ENCODE measurements around the gene PSMC3. TPM values are rescaled to one million over a fixed set of nuclear protein-coding genes. Genes with fewer than 3 reads are reported as not detected.

The PSMC3 gene
- total and polyA plus RNA-seq, 9 of the 15 experiments (the other 6 are each of a cell fraction or from before 2014, with no cell fraction given) = 44.3 to 324 (median 240) TPM

DNA sequence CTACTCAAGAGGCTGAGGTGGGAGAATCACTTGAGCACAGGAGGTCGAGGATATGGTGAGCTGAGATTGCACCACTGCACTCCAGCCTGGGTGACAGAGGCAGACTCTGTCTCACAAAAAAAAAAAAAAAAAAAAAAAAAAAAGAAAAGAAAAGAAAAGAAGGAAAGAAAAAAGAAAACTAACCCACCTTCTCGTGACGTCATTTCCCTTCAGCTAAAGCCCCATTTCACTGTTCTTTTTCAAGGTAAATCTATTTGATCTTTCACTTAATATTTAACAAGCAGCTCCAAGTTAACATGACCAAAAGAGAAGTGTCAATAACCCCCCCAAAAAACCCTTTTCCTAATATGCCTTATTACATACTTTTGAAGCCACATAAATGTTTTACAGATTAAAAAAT lies 17.6 kb upstream of the PSMC3 start:
- Histone ChIP-seq H3K4me3 (no peak overlapping the region), H3K79me2 (ENCODE audit: control insufficient read depth, insufficient read depth, low read length) (no peaks in the 10 kb centered on the region), H2AFZ (ENCODE audit: low read depth, low read length) (no peak overlapping the region), H3K4me1 (replicated peaks in 1 of 2; ENCODE audit: control insufficient read depth in 2 of 2, insufficient read depth in 2 of 2, low read length in 2 of 2) (peaks cover 0 to 13% of the 10 kb centered on the region in 2 experiments; a peak in 2 of 5 replicates), H3K27ac (ENCODE audit: extremely low read depth, low read depth, low read length) (no peak overlapping the region), H4K20me1 (replicated peaks; ENCODE audit: control insufficient read depth, insufficient read depth, low read length) (no peaks in the 10 kb centered on the region), H3K36me3 (ENCODE audit: control insufficient read depth, insufficient read depth, low read length) (no peaks in the 10 kb centered on the region), H3K9me1 (ENCODE audit: control insufficient read depth, insufficient read depth, low read length) (no peaks in the 10 kb centered on the region), H3K9me3 (replicated peaks; ENCODE audit: control insufficient read depth, insufficient read depth, low read depth, low read length) (no peaks in the 10 kb centered on the region), H3K9ac (ENCODE audit: insufficient read depth in 1 of 2, low read depth in 2 of 2, low read length in 2 of 2) (no peak overlapping the region), H3K4me2 (ENCODE audit: insufficient read depth, low read length) (no peak overlapping the region), H3K27me3 (ENCODE audit: control insufficient read depth in 2 of 2, insufficient read depth in 2 of 2, low read length in 2 of 2) (no peaks in the 10 kb centered on the region)
- WGBS (ENCODE audit: insufficient coverage, low coverage, missing lambda C conversion rate) = 27% methylated on average over 2 of the region's 3 CpGs
- ChIA-PET CTCF (ENCODE audit: low intra/inter-chr PET ratio) (no interaction called here), POLR2A (interaction anchor here (0.7 to 1.3 kb wide), 3 partner anchors 11 to 44 kb away, joined by 3 to 5 read pairs (median 3); no protein-coding TSS in a partner anchor)
- FAIRE-seq (no peak), ATAC-seq (no peak), DNase-seq (ENCODE audit: extremely low read depth in 1 of 4, low spot score in 3 of 4) (no peak)
- no peak for TF ChIP-seq ZNF695 (CRISPR knock-in tag; IDR thresholded peaks at IDR 0.05)
- no peak for TF ChIP-seq LCOR (CRISPR knock-in tag; IDR thresholded peaks at IDR 0.05)
- TF ChIP-seq CREM (IDR thresholded peaks at IDR 0.05; ENCODE audit: low read depth) = 0 out of 2 replicates have a peak, but pooled peaks have one; percentile 8
- TF ChIP-seq ZNF696 (CRISPR knock-in tag; conservative IDR thresholded peaks at IDR 0.05) = no peak
- TF ChIP-seq, protein P1, sequence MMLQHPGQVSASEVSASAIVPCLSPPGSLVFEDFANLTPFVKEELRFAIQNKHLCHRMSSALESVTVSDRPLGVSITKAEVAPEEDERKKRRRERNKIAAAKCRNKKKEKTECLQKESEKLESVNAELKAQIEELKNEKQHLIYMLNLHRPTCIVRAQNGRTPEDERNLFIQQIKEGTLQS (IDR thresholded peaks at IDR 0.05) = 0 out of 2 replicates have a peak, but pooled peaks have one; percentile 9
- TF ChIP-seq, protein P1 (CRISPR knock-in tag; conservative IDR thresholded peaks at IDR 0.05) = no peak
- in situ Hi-C loops (cut with MboI) = no loop called here
- intact Hi-C loops (cut with micrococcal nuclease) = no loop called here
- no TSS peak for BruUV-seq (replicated peaks)
